ENCODE data around the gene PPWD1.

PPWD1 gene

GRCh38 chr5:65624025-65624570, 61.0 kb downstream of the PPWD1 start, which contains the start of gene TRIM23:
Gene TRIM23, minus strand, starts transcription at chr5:65624333. Its CDS starts 59 bp downstream, at chr5:65624274.
- DNase-seq = peak; percentile 86 to 91

GRCh38 chr5:65624571-65625555, 61.8 kb downstream of the PPWD1 start, which contains the start of the genes SHLD3 and TRAPPC13:
Gene SHLD3, plus strand, starts transcription at chr5:65625027. Its CDS starts 4,561 bp downstream, at chr5:65629588.
Gene TRAPPC13, plus strand, starts transcription at chr5:65625027. Its CDS starts 34 bp downstream, at chr5:65625061.
- peak; percentile 78 to 81 for DNase-seq

- no peak for DNase-seq
These were observed 62.6 kb downstream of the PPWD1 start for GRCh38 chr5:65625743-65626142.

- no peak for DNase-seq
These were observed 67.9 kb downstream of the PPWD1 start for GRCh38 chr5:65630981-65631380.
